GM06990 (cell line): ENCODE results near the gene RASA2.
A peak's percentile ranks its signal among the peaks of the same experiment; 100 is the strongest.

ENCODE experiments used
- DNase-seq: peaks from one replicate; pipeline ENCODE4 v3.0.0-alpha.2; 2011; ENCODE audit not compliant: insufficient read length; ENCODE audit errors: extremely low read depth
- H3K27me3 ChIP-seq: replicated peaks from 2 replicates; pipeline ENCODE4 v1.6.0; 2011; ENCODE audit warnings: low read length; ENCODE audit not compliant: control insufficient read depth, insufficient read depth
- H3K36me3 ChIP-seq: 2 replicates; pipeline ENCODE4 v1.5.1; 2011; ENCODE audit warnings: low read length; ENCODE audit not compliant: control insufficient read depth, insufficient read depth
- H3K4me3 ChIP-seq: replicated peaks from 2 replicates; pipeline ENCODE4 v1.5.1; 2011; ENCODE audit warnings: low read depth, mild to moderate bottlenecking, control low read depth, low read length
- CTCF ChIP-seq: IDR thresholded peaks from 2 replicates; pipeline ENCODE4 v1.5.1; 2011; ENCODE audit warnings: low read length, control low read depth, mild to moderate bottlenecking, inconsistent platforms; ENCODE audit not compliant: insufficient read depth, poor library complexity, severe bottlenecking

RASA2 gene

GRCh38 chr3:141448606-141449220, 38.1 kb upstream of the RASA2 start:
- TF ChIP-seq CTCF: no peak

GRCh38 chr3:141449424-141449823, 37.4 kb upstream of the RASA2 start:
- Histone ChIP-seq H3K27me3 (no peaks in the 10 kb centered on the region), H3K36me3 (peaks cover 23% of the 10 kb centered on the region)
- no peak for TF ChIP-seq CTCF

More at GRCh38 chr3:141448606-141449220, 38.1 kb upstream of the RASA2 start:
- DNase-seq: no peak
- Histone ChIP-seq H3K4me3 (no peak overlapping the region), H3K27me3 (no peaks in the 10 kb centered on the region), H3K36me3 (peaks cover 30% of the 10 kb centered on the region)

GRCh38 chr3:141450727-141451375, 36.0 kb upstream of the RASA2 start:
- H3K4me3 ChIP-seq: no peak overlapping the region
- no peaks in the 10 kb centered on the region for H3K27me3 ChIP-seq
- peaks cover 11% of the 10 kb centered on the region for H3K36me3 ChIP-seq
- DNase-seq: no peak
- TF ChIP-seq CTCF: no peak

More at GRCh38 chr3:141449424-141449823, 37.4 kb upstream of the RASA2 start:
- DNase-seq: no peak
- no peak overlapping the region for H3K4me3 ChIP-seq

- Histone ChIP-seq H3K27me3 (no peaks in the 10 kb centered on the region), H3K4me3 (no peak overlapping the region), H3K36me3 (peaks cover 5% of the 10 kb centered on the region)
- DNase-seq: no peak
- TF ChIP-seq CTCF: peak; percentile 76
Observed at GRCh38 chr3:141452045-141452444, 34.8 kb upstream of the RASA2 start.

GRCh38 chr3:141452773-141453172, 34.1 kb upstream of the RASA2 start:
- no peak for TF ChIP-seq CTCF

More at GRCh38 chr3:141452773-141453172, 34.1 kb upstream of the RASA2 start:
- Histone ChIP-seq H3K27me3 (no peaks in the 10 kb centered on the region), H3K4me3 (no peak overlapping the region), H3K36me3 (no peaks in the 10 kb centered on the region)
- no peak for DNase-seq
